ENCODE measurements around the gene IGF1R.

The IGF1R gene

DNA sequence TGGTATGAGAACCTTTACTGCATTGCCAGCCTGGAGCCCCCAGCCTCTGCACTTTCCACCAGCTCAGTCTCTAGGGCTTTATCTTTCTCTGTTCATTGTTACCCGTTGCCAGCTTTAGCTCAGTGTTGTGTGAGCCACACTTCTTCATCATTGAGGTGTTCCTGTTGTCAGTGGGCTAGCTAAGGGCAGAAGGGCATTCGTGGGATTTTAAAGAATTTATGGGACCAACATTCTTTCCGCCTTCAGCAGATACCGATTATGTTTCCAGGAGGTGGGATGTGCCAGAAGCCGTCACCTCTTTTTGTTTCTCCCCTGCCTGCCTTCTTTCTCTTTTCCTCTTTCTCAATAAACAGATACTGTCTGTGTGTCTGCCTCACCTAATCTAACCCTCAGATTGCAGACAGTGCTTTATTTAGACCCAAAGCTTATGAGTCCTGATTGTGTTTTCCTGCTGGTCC lies 294.7 kb downstream of the IGF1R start:
- no peak for DNase-seq (ENCODE audit: low read depth in 2 of 2)

- DNase-seq (ENCODE audit: low read depth in 2 of 2): no peak
Measured at GRCh38 chr15:98943601-98944151, 295.3 kb downstream of the IGF1R start.

DNA sequence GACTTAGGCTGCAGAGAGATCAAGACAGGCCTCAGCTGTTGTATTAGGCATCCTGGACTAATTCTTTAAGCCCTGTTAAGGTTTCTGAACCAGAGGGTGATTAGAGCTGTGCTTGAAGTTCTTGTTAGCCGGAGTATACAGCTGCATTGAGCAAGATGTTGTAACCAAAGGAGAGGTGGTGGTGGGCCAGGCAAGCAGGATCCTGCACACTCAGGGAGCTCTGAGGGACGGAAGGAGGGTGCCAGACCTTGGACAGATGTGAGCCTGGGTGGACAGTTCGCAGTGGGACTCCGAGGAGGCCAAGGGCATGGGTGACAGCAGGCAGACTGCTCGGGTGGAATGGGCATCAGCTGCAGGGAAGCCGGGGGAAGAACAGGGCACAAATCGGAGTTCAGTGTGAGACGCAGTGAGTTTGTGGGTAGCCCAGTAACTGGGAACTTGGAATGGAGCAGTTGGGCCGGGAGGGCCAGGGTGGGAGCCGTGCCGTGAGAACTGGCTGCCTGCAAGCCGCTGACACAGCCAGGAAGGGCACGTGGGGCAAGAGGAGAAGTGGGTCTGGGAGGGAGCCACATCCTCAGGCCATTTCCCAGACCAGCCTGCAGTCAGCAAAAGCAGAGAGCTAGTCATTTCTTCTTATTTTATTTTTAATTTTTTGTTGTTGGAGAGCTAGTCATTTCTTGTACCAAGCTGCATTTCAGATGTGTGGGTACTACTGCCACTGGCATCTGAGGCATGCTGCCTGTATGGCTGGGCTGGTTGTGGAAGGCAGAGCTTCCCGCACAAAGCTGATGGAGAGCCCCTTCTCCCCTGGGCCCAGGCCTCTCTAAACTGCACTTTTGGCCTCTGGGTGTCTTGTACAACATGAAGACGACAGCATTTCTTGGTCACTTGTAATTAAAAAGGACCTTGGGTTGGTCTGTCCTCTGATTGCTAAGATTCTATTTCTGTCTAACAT lies 298.2 kb downstream of the IGF1R start:
- DNase-seq (ENCODE audit: low read depth in 2 of 2): no peak

GRCh38 chr15:98948456-98948855 lies 300.1 kb downstream of the IGF1R start:
- no peak for DNase-seq (ENCODE audit: low read depth in 2 of 2)

DNA sequence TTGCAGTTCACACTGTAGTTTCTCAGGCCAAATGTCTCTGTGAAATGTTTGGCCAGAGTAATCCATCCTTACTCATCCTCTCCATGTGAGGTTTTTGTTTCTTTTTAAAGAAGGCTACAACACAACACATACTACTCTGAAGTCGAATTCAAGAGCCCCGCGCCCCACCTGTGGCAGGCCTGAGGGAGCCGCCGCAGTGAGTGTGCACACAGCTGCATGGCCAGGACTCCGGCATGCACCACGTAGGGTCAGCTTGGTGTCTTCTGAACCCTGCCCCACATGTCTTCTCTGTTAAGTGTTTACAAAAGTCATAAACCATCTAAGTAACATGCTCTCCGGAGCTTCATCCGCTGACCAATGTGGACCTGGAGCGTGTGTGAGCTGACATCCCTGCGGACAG lies 300.6 kb downstream of the IGF1R start:
- DNase-seq (ENCODE audit: low read depth in 2 of 2): no peak

DNA sequence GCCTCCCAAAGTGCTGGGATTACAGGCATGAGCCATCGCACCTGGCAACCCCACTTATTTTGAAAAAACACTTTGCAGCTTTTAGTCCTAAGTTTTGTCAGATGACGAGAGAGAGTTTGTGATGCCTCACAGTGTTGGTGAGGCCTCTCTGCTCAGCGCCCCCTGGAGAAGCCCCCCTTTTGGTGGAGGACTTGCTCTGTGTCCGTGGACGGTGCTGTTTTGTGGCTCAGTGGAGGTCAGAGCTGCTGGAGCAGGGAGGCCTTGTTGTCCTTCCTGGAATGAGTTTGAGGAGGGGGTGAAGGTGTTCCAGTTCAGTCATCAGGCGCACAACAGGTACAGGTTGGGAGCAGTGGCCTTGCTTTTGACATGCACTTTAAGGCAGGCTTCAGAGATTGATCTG lies 301.3 kb downstream of the IGF1R start:
- DNase-seq (ENCODE audit: low read depth in 2 of 2): no peak

GRCh38 chr15:98950248-98950647 lies 301.9 kb downstream of the IGF1R start:
- no peak for DNase-seq (ENCODE audit: low read depth in 2 of 2)

DNA sequence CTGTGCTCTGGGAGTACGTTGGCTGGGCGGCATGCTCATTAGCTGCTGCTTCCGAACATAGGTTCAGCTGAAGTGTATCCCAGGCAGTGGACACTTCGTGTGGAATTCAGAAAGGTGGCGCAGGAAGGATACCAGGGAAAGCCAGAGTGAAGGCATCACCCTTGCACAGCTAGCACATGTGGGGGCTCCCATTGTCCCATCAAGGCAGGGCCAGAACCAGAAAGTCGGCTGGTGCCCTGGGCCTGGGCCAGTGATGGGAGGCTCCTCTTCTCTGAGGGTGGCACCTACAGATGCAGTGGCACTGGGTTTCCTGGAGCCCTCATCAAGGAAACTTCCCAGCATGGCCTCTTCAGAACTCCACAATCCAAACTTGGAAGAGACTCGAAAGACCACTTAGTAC lies 302.7 kb downstream of the IGF1R start:
- no peak for DNase-seq (ENCODE audit: low read depth in 2 of 2)

DNA sequence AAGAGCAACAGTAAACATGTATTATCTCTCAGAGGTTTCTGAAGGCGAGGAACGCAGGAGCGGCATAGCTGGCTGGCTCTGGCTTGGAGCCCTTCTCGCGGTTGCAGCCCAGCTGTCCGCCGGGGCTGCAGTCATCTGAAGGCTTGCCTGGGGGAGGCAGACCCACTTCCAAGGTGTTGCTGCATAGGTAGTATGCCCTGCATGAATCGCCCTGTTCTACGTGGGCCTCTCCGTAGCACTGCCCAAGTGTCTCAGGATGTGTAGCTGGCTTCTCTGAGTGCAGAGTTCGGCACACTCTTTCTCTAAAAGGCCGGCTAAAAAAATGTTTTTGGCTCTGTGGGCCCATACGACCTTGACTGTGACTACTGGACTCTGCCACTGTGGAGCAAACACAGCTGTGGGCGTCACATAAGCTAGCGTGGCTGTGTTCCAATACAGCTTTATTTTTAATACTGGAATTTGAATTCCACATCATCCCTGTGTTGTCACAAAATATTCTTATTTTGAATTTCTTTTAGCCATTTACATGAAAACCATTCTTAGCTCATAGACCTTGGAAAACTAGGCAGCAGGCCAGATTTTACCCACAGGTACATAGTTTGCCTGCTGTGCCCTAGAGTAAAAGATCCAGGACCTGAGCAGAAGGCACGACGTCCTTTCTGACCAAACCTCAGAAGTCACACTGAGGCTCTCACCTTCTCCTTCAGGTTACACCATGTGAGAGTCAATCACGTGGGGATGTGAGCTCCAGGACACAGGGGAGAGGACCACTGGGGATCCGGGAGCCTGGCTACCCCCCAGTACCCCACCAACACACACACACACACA lies 303.4 kb downstream of the IGF1R start:
- DNase-seq (ENCODE audit: low read depth in 2 of 2): no peak

- DNase-seq (ENCODE audit: low read depth in 2 of 2): no peak
Measured at GRCh38 chr15:98952381-98952803, 304.1 kb downstream of the IGF1R start.

GRCh38 chr15:98953000-98953787 lies 304.9 kb downstream of the IGF1R start:
- no peak for DNase-seq (ENCODE audit: low read depth in 2 of 2)

DNA sequence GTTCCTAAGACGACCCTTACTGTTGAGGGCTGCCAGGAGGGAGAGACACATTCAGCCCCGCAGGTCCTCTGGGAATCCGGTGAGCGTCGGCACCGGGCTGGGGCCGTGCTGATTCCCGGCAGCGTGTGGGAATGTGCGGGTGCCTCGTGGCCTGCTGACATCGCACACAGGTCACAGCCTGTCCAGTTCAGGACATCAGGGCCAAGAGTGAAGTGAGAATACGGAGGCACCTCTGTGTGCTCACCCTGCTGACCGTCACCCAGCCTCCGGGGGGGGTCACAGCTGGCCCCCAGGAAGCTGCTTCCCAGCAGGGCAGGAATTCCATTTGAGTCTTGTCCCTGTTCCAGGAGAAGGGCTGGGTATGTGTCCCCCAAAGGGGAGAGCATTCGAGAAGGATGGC lies 305.6 kb downstream of the IGF1R start:
- no peak for DNase-seq (ENCODE audit: low read depth in 2 of 2)

GRCh38 chr15:98954411-98954810 lies 306.1 kb downstream of the IGF1R start:
- no peak for DNase-seq (ENCODE audit: low read depth in 2 of 2)

GRCh38 chr15:98955331-98955730 lies 307.0 kb downstream of the IGF1R start:
- no peak for DNase-seq (ENCODE audit: low read depth in 2 of 2)

- no peak for DNase-seq (ENCODE audit: low read depth in 2 of 2)
Measured at GRCh38 chr15:98955961-98956723, 307.8 kb downstream of the IGF1R start.

DNA sequence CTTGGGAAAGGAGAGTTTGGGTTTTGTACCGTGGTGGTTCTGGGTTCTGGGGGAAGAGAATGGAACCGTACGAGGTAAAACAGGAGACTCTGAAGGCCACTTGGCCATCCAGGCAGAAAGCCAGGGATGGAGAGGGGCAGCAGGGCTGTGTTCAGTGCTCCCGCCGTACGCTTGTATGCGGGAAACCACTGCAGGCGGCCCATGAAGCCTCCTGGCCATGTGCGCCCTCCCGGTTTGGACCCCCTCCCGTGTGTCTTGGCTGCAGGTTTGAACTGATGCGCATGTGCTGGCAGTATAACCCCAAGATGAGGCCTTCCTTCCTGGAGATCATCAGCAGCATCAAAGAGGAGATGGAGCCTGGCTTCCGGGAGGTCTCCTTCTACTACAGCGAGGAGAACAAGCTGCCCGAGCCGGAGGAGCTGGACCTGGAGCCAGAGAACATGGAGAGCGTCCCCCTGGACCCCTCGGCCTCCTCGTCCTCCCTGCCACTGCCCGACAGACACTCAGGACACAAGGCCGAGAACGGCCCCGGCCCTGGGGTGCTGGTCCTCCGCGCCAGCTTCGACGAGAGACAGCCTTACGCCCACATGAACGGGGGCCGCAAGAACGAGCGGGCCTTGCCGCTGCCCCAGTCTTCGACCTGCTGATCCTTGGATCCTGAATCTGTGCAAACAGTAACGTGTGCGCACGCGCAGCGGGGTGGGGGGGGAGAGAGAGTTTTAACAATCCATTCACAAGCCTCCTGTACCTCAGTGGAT lies 308.6 kb downstream of the IGF1R start:
- DNase-seq (ENCODE audit: low read depth in 2 of 2): no peak

GRCh38 chr15:98957655-98958054 lies 309.3 kb downstream of the IGF1R start:
- no peak for DNase-seq (ENCODE audit: low read depth in 2 of 2)

DNA sequence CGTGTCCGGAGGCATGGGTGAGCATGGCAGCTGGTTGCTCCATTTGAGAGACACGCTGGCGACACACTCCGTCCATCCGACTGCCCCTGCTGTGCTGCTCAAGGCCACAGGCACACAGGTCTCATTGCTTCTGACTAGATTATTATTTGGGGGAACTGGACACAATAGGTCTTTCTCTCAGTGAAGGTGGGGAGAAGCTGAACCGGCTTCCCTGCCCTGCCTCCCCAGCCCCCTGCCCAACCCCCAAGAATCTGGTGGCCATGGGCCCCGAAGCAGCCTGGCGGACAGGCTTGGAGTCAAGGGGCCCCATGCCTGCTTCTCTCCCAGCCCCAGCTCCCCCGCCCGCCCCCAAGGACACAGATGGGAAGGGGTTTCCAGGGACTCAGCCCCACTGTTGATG lies 309.7 kb downstream of the IGF1R start:
- no peak for DNase-seq (ENCODE audit: low read depth in 2 of 2)

- DNase-seq (ENCODE audit: low read depth in 2 of 2): no peak
Measured at GRCh38 chr15:98958918-98959639, 310.7 kb downstream of the IGF1R start.

Measured in stimulated activated CD4-positive, alpha-beta T cell treated with anti-CD3 and anti-CD28 coated beads, Interleukin-1b, Interleukin-23, amount 100 ng/mL, for 4 hours (primary cell).